Measurements from ENCODE around the gene MGST3. TPM values are rescaled to one million over a fixed set of nuclear protein-coding genes. Genes with fewer than 3 reads are reported as not detected.
"Not testable (repeated sequence)": the region's sequence is repeated elsewhere in the genome, so short reads cannot be mapped to it uniquely, and the experiment has no call there.

MGST3 gene
- total RNA-seq, 1 donor: 178 TPM

DNA sequence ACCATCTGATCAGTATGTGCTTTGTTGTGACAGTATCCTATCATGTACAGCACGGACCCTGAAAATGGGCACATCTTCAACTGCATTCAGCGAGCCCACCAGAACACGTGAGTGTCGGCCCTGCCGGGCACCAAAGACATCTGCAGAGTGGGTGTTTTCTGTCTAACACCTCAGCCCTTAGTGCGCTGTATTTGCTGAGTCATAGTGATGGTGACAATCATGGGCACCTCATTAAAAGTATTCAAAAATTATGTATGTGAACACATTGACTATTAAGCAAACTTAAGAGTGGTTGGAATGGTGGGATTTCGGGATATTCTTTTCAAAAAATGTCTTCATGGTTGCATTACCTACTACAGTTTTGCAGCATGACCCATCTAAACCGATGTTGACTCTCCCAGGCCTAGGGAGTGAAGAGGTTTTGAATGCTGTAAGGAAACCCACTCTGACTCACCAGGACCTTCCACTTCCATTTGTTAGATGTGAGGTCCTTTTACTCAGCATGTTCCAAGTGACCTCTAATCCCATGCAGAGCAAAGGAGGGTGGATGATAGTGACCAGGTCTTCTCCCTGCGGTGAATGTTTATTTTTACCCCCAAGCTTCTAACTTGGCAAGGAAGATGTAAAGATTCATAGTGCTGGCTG, 20.1 kb downstream of the MGST3 start:
- TF ChIP-seq CTCF (IDR thresholded peaks at IDR 0.05; ENCODE audit: insufficient read depth, low read length): no peak
- DNase-seq (ENCODE audit: low read depth): no peak
- H3K4me3 ChIP-seq (ENCODE audit: low read depth, low read length): no peak overlapping the region

DNA sequence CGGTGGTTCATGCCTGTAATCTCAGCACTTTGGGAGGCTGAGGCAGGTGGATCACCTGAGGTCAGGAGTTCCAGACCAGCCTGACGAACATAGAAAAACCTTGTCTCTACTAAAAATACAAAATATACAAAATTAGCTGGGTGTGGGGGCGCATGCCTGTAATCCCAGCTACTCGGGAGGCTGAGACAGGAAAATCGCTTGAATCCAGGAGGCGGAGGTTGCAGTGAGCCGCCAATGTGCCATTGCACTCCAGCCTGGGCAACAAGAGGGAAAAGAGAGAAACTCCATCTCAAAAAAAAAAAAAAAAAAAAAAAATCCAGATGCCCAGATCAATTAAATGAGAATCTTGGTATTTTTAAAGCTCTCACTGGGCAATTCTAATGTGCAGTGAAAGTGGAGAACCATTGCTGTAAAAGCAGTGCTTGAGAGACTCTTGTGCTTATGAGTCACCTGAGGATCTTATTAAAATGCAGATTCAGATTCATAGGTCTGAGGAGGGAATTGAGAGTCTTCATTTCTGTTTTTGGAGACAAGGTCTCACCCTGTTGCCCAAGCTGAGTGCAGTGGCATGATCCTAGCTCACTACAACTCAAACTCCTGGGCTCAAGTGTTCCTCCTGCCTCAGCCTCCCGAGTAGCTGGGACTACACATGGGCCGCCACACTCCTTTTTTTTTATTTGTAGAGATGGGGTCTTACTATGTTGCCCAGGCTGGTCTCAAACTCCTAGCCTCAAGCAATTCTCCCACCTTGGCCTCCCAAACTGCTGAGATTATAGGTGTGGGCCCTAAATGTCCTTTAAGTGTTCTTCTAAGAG, 27.9 kb downstream of the MGST3 start:
- not testable (repeated sequence) for H3K4me3 ChIP-seq (ENCODE audit: low read depth, low read length); DNase-seq (ENCODE audit: low read depth)

DNA sequence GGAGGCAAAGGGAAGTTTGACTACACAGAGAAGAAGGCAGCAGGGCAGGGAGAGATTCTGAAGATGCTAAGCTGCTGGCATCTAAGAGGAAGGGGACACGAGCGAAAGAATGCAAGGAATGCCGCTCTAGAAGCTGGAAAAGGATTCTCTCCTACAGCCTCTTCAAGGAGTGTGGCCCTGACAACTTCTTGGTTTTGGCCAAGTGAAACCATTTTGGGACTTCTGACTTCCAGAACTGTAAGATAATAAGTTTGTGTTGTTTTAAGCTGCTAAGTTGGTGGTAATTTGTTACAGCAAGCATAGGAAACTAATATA, 28.5 kb downstream of the MGST3 start:
- no peak overlapping the region for H3K4me3 ChIP-seq (ENCODE audit: low read depth, low read length)
- no peak for DNase-seq (ENCODE audit: low read depth)
- no peak for TF ChIP-seq CTCF (IDR thresholded peaks at IDR 0.05; ENCODE audit: insufficient read depth, low read length)

- no peak for TF ChIP-seq CTCF (IDR thresholded peaks at IDR 0.05; ENCODE audit: insufficient read depth, low read length)
- no peak overlapping the region for H3K4me3 ChIP-seq (ENCODE audit: low read depth, low read length)
- peak; percentile 25 for DNase-seq (ENCODE audit: low read depth)
Observed at GRCh38 chr1:165661703-165662102, 30.7 kb downstream of the MGST3 start.

DNA sequence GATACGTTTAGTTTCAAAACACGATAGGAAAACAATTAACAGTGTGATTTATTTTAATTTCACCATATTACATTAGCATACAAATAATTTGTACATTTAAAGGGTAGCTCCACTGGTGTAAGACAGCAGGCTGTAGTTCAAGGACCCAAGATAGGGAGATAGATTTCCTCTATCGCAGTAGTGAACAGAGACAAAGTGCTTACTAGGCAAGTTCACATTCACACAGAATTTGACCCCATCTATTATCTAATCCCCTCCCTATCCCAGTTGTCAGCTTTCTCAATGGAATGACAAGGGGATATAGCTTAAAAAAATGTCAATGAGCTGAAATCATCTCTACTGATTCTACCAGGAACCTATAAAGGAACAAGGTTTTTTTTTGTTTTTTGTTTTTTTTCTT, 31.2 kb downstream of the MGST3 start:
- no peak overlapping the region for H3K4me3 ChIP-seq (ENCODE audit: low read depth, low read length)
- no peak for DNase-seq (ENCODE audit: low read depth)
- TF ChIP-seq CTCF (IDR thresholded peaks at IDR 0.05; ENCODE audit: insufficient read depth, low read length): no peak

DNA sequence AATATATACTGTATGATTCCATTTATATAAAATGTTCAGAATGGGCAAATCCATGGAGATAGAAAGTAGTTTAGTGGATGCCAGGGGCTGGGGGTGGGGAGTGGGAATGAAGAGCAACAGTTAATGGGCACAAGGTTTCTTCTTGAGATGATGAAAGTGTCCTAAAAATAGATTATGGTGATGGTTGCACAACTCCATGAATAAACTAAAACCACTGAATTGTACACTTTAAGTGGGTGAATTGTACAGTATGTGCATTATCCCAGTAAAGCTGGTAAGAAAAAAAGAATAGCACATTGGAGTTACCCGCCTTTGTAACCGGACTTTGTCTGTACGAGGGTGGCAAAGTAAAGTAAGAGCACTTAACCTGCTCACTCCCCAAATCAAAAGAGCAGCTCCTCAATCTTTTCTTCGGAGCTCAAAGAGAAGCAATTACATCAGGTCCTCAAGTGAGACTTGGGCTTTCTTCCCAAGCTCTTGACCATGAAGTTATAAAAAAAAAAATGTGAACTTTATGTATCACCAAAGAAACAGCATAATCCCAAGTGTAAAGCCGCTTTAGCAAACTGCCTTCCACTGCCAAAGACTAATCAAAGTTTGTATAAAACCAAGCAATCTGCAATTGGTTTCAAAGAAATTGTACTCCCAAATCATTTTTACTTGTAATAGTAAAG, 35.3 kb downstream of the MGST3 start:
- TF ChIP-seq CTCF (IDR thresholded peaks at IDR 0.05; ENCODE audit: insufficient read depth, low read length): no peak

GRCh38 chr1:165668184-165668583, 37.1 kb downstream of the MGST3 start:
- no peak overlapping the region for H3K4me3 ChIP-seq (ENCODE audit: low read depth, low read length)
- no peak for TF ChIP-seq CTCF (IDR thresholded peaks at IDR 0.05; ENCODE audit: insufficient read depth, low read length)
- no peak for DNase-seq (ENCODE audit: low read depth)

More for the DNA sequence above, 35.3 kb downstream of the MGST3 start:
- peak; percentile 57 for DNase-seq (ENCODE audit: low read depth)
- H3K4me3 ChIP-seq (ENCODE audit: low read depth, low read length): no peak overlapping the region

Data from fibroblast of the aortic adventitia (primary cell).